HEK293 (cell line): ENCODE results near the gene STRA8.

Experiments
- CTCF ChIA-PET: fragments of 350-600 bp; formaldehyde crosslinking; extraction: SDS; loops from one replicate; lab custom pipeline; 2021; ENCODE audit warnings: antibody characterized with exemption; lab: Yijun Ruan, JAX
- POLR2A ChIA-PET: fragments of 300-600 bp; formaldehyde crosslinking; extraction: SDS; loops from one replicate; lab custom pipeline; 2020; ENCODE audit warnings: antibody characterized with exemption, inconsistent platforms; lab: Yijun Ruan, JAX
- H3K27ac ChIP-seq: fragments of 200-500 bp; sonication (Bioruptor generic); 2 replicates; pipeline ENCODE4 v1.5.1; 2014; ENCODE audit warnings: low read depth, low read length, control low read depth, inconsistent platforms; ENCODE audit errors: extremely low read depth
- H3K36me3 ChIP-seq, 2 experiments: fragments of 200-500 bp in 1 of 2; sonication (Bioruptor generic) in 1 of 2; 1 replicate in 1 of 2; 2 replicates in 1 of 2; pipeline ENCODE4 v1.5.1; 2014 to 2017; ENCODE audit warnings: inconsistent platforms in 2 of 2, low read length in 2 of 2; ENCODE audit not compliant: control insufficient read depth in 2 of 2, insufficient read depth in 1 of 2
- H3K4me1 ChIP-seq: fragments of 200-500 bp; sonication (Bioruptor generic); 2 replicates; pipeline ENCODE4 v1.5.1; 2014; ENCODE audit warnings: mild to moderate bottlenecking, low read length, inconsistent platforms; ENCODE audit not compliant: control insufficient read depth, insufficient read depth
- H3K4me3 ChIP-seq: 2 replicates; pipeline ENCODE4 v1.5.1; 2011; ENCODE audit warnings: low read depth, mild to moderate bottlenecking, control low read depth, low read length, moderate library complexity
- H3K9me3 ChIP-seq: fragments of 200-500 bp; sonication (Bioruptor generic); 2 replicates; pipeline ENCODE4 v1.5.1; 2014; ENCODE audit warnings: low read depth, low read length, inconsistent platforms; ENCODE audit not compliant: control insufficient read depth, insufficient read depth
- GLI4 ChIP-seq: fragments of 450-650 bp; formaldehyde crosslinking; IDR thresholded peaks from 2 replicates; pipeline ENCODE4 v1.5.1; 2016; ENCODE audit warnings: missing biosample characterization, missing genetic modification characterization
- IKZF3 ChIP-seq: fragments of 450-650 bp; IDR thresholded peaks from 2 replicates; pipeline ENCODE4 v1.5.0; 2018; ENCODE audit warnings: missing biosample characterization, mild to moderate bottlenecking, missing genetic modification characterization, moderate library complexity
- KLF1 ChIP-seq: fragments of 450-650 bp; formaldehyde crosslinking; IDR thresholded peaks from 2 replicates; pipeline ENCODE4 v1.5.1; 2016; ENCODE audit warnings: missing biosample characterization, missing genetic modification characterization
- PRDM1 ChIP-seq: fragments of 450-650 bp; formaldehyde crosslinking; IDR thresholded peaks from 2 replicates; pipeline ENCODE4; 2016; ENCODE audit warnings: missing biosample characterization, missing genetic modification characterization
- SCRT2 ChIP-seq: fragments of 450-650 bp; formaldehyde crosslinking; IDR thresholded peaks from 2 replicates; pipeline ENCODE4 v1.5.1; 2016; ENCODE audit warnings: missing biosample characterization, missing genetic modification characterization
- TRIM28 ChIP-seq: IDR thresholded peaks from 2 replicates; pipeline ENCODE4 v1.6.1; 2011; ENCODE audit warnings: low read length, control low read depth, borderline replicate concordance
- ZBTB44 ChIP-seq: fragments of 450-650 bp; IDR thresholded peaks from 2 replicates; pipeline ENCODE4 v1.5.1; 2018; ENCODE audit warnings: missing biosample characterization, mild to moderate bottlenecking, missing genetic modification characterization
- ZFP69B ChIP-seq: fragments of 450-650 bp; formaldehyde crosslinking; IDR thresholded peaks from 2 replicates; pipeline ENCODE4 v1.5.1; 2016; ENCODE audit warnings: missing biosample characterization, missing genetic modification characterization
- ZNF221 ChIP-seq: fragments of 450-650 bp; formaldehyde crosslinking; IDR thresholded peaks from 2 replicates; pipeline ENCODE4 v1.5.1; 2017; ENCODE audit warnings: missing biosample characterization, missing genetic modification characterization, borderline replicate concordance
- ZNF23 ChIP-seq: fragments of 450-650 bp; formaldehyde crosslinking; IDR thresholded peaks from 2 replicates; pipeline ENCODE4 v1.5.1; 2016; ENCODE audit warnings: missing biosample characterization, missing genetic modification characterization, borderline replicate concordance
- ZNF292 ChIP-seq: fragments of 450-650 bp; formaldehyde crosslinking; IDR thresholded peaks from 2 replicates; pipeline ENCODE4 v1.5.1; 2016; ENCODE audit warnings: low read depth, missing biosample characterization, missing genetic modification characterization, borderline replicate concordance
- ZNF341 ChIP-seq: fragments of 450-650 bp; formaldehyde crosslinking; IDR thresholded peaks from 2 replicates; pipeline ENCODE4; 2016; ENCODE audit warnings: low read depth, missing biosample characterization, missing genetic modification characterization
- ZNF394 ChIP-seq: fragments of 450-650 bp; formaldehyde crosslinking; IDR thresholded peaks from 2 replicates; pipeline ENCODE4 v1.5.1; 2016; ENCODE audit warnings: missing biosample characterization, missing genetic modification characterization, mild to moderate bottlenecking, moderate library complexity, borderline replicate concordance
- ZNF416 ChIP-seq: fragments of 450-650 bp; formaldehyde crosslinking; IDR thresholded peaks from 2 replicates; pipeline ENCODE4 v1.5.1; 2016; ENCODE audit warnings: missing biosample characterization, missing genetic modification characterization
- ZNF423 ChIP-seq: fragments of 450-650 bp; formaldehyde crosslinking; IDR thresholded peaks from 2 replicates; pipeline ENCODE4 v1.5.1; 2016; ENCODE audit warnings: missing biosample characterization, missing genetic modification characterization
- ZNF426 ChIP-seq: fragments of 450-650 bp; formaldehyde crosslinking; IDR thresholded peaks from 2 replicates; pipeline ENCODE4 v1.5.1; 2017; ENCODE audit warnings: missing biosample characterization, missing genetic modification characterization, mild to moderate bottlenecking, inconsistent platforms, moderate library complexity
- ZNF561 ChIP-seq: fragments of 450-650 bp; IDR thresholded peaks from 2 replicates; pipeline ENCODE4 v1.5.1; 2018; ENCODE audit warnings: missing biosample characterization, missing genetic modification characterization, borderline replicate concordance
- ZNF660 ChIP-seq: fragments of 450-650 bp; IDR thresholded peaks from 2 replicates; pipeline ENCODE4 v1.5.1; 2018; ENCODE audit warnings: missing biosample characterization, mild to moderate bottlenecking, missing genetic modification characterization
- ZNF704 ChIP-seq: fragments of 450-650 bp; formaldehyde crosslinking; IDR thresholded peaks from 2 replicates; pipeline ENCODE4 v1.5.1; 2016; ENCODE audit warnings: missing biosample characterization, missing genetic modification characterization
- ZNF707 ChIP-seq: fragments of 450-650 bp; formaldehyde crosslinking; IDR thresholded peaks from 2 replicates; pipeline ENCODE4 v1.5.1; 2016; ENCODE audit warnings: missing biosample characterization, missing genetic modification characterization
- ZNF776 ChIP-seq: fragments of 450-650 bp; formaldehyde crosslinking; IDR thresholded peaks from 2 replicates; pipeline ENCODE4 v1.5.0; 2017; ENCODE audit warnings: missing biosample characterization, missing genetic modification characterization, borderline replicate concordance
- ZNF777 ChIP-seq: fragments of 450-650 bp; formaldehyde crosslinking; IDR thresholded peaks from 2 replicates; pipeline ENCODE4 v1.5.1; 2017; ENCODE audit warnings: missing biosample characterization, missing genetic modification characterization, borderline replicate concordance
- ZNF830 ChIP-seq: fragments of 450-650 bp; IDR thresholded peaks from 2 replicates; pipeline ENCODE4 v1.5.0; 2018; ENCODE audit warnings: missing biosample characterization, missing genetic modification characterization, low read depth, mild to moderate bottlenecking, moderate library complexity
- ZSCAN30 ChIP-seq: fragments of 450-650 bp; IDR thresholded peaks from 2 replicates; pipeline ENCODE4 v1.5.1; 2018; ENCODE audit warnings: missing biosample characterization, mild to moderate bottlenecking, missing genetic modification characterization, moderate library complexity
- ZSCAN5A ChIP-seq: fragments of 450-650 bp; formaldehyde crosslinking; IDR thresholded peaks from 2 replicates; pipeline ENCODE4 v1.5.1; 2016; ENCODE audit warnings: missing biosample characterization, missing genetic modification characterization

Gene STRA8

GRCh38 chr7:135206941-135207391, 26.7 kb upstream of the STRA8 start (continued):
- TF ChIP-seq ZNF221 (tag by site-specific recombination) (no peak), ZNF660 (tag by site-specific recombination) (no peak), TRIM28 (no peak), GLI4 (tag by site-specific recombination) (no peak), ZNF23 (tag by site-specific recombination) (no peak), ZNF707 (tag by site-specific recombination) (no peak), ZNF426 (tag by site-specific recombination) (no peak), ZNF292 (tag by site-specific recombination) (no peak), ZNF777 (tag by site-specific recombination) (no peak)

GRCh38 chr7:135207406-135208101, 26.1 kb upstream of the STRA8 start:
- Histone ChIP-seq H3K9me3 (no peaks in the 10 kb centered on the region), H3K36me3 (peaks cover 0 to 40% of the 10 kb centered on the region in 2 experiments; a peak in 2 of 3 replicates), H3K27ac (no peak overlapping the region), H3K4me1 (peaks cover 7% of the 10 kb centered on the region), H3K4me3 (no peak overlapping the region)
- TF ChIP-seq ZSCAN5A (tag by site-specific recombination), result no peak
- no peak for TF ChIP-seq PRDM1 (tag by site-specific recombination)
- TF ChIP-seq ZNF394, result no peak
- TF ChIP-seq ZNF704 (tag by site-specific recombination), result no peak
- no peak for TF ChIP-seq ZNF341 (tag by site-specific recombination)
- no peak for TF ChIP-seq KLF1 (tag by site-specific recombination)
- TF ChIP-seq SCRT2, result no peak
- no peak for TF ChIP-seq ZNF561 (tag by site-specific recombination)
- TF ChIP-seq ZNF830 (tag by site-specific recombination), result no peak
- TF ChIP-seq ZSCAN30 (tag by site-specific recombination), result no peak
- TF ChIP-seq ZNF416, result no peak
- no peak for TF ChIP-seq ZBTB44 (tag by site-specific recombination)
- no peak for TF ChIP-seq ZNF23 (tag by site-specific recombination)
- no peak for TF ChIP-seq IKZF3 (tag by site-specific recombination)
- TF ChIP-seq ZNF776 (tag by site-specific recombination), result no peak
- TF ChIP-seq ZNF423 (tag by site-specific recombination), result no peak
- TF ChIP-seq ZFP69B (tag by site-specific recombination), result no peak
- TF ChIP-seq ZNF426 (tag by site-specific recombination), result no peak
- POLR2A ChIA-PET, result interaction anchor here (0.6 kb wide), 1 partner anchor 611 kb away, joined by 5 read pairs; no protein-coding TSS in a partner anchor
- CTCF ChIA-PET, result interaction anchor here (0.6 to 1.0 kb wide), 2 partner anchors 37 to 483 kb away, joined by 3 to 4 read pairs; partner anchors contain the start of gene CYREN
